Heart left ventricle (tissue), 13 donors: ENCODE results near the gene ATP13A4.

ENCODE experiments used
- CTCF ChIP-seq, 12 donors: fragments of 200-600 bp; sonication (generic) in 4 of 12; IDR thresholded peaks; one replicate each; pipeline versions ENCODE4 v1.5.0 to v1.8.0; 2018 to 2022; ENCODE audit warnings: antibody characterized with exemption in 12 of 12, mild to moderate bottlenecking in 5 of 12
- POLR2A ChIP-seq, 2 donors: fragments of 450-650 bp; IDR thresholded peaks; one replicate each; pipeline ENCODE4 v1.6.1; 2017; ENCODE audit warnings: antibody characterized with exemption in 2 of 2, mild to moderate bottlenecking in 2 of 2, moderate library complexity in 2 of 2
- donor health status: ischemic (EF 13 %, LVEDD 7.1; RV severe dilation, severe dysfunction).
- donor health status: DM: no; HTN: yes; CAD: no.
- donor health status: DM: no; HTN: no; CAD: no.
- donor health status: ischemic (EF 25% LVEDD 6.9; RV normal size, moderate dysfunction).
- donor health status: ischemic (EF 25% LVEDD 5.7; RV mildly dilated, moderate dysfunction).
- donor health status: ischemic (EF 35%, LVEDD 5.7; RV mildly dilated, moderate dysfunction).
- donor health status: nonischemic (EF 11% LVEDD 7.7; RV severe dilation, severe dysfunction).
- donor health status: DM: yes; HTN: yes; CAD: no.
- donor health status: PGD.
- donor health status: ischemic (EF 29% LVEDD 5.4; RV normal size, mild dysfunction).
- donor health status: nonischemic (EF 23%, LVEDD 6.1; RV moderate dilation, normal function).

GRCh38 chr3:193530231-193531165, 24.2 kb downstream of the ATP13A4 start:
- TF ChIP-seq CTCF (IDR thresholded peaks at IDR 0.05) (no peak), POLR2A (IDR thresholded peaks at IDR 0.05) (no peak)
